ENCODE results near the gene ARMC9.

- no peak for TF ChIP-seq ZNF549 (tag by site-specific recombination; IDR thresholded peaks at IDR 0.05)
- TF ChIP-seq ZNF518A (tag by site-specific recombination; conservative IDR thresholded peaks at IDR 0.05; ENCODE audit: low read depth): no peak
These were observed 197.0 kb downstream of the ARMC9 start, which contains the start of gene B3GNT7 for GRCh38 chr2:231395188-231396057.
